HG02870 (cell line): ENCODE results near the gene RIMBP2.
"Not testable (repeated sequence)": the region's sequence is repeated elsewhere in the genome, so short reads cannot be mapped to it uniquely, and the experiment has no call there.

ENCODE experiments used
- ATAC-seq: cut with Tn5 transposase; IDR thresholded peaks from one replicate; pipeline ENCODE4 v1.9.1; 2021; ENCODE audit warnings: mild to moderate bottlenecking, moderate library complexity; ENCODE audit not compliant: unreplicated experiment

RIMBP2 gene

DNA sequence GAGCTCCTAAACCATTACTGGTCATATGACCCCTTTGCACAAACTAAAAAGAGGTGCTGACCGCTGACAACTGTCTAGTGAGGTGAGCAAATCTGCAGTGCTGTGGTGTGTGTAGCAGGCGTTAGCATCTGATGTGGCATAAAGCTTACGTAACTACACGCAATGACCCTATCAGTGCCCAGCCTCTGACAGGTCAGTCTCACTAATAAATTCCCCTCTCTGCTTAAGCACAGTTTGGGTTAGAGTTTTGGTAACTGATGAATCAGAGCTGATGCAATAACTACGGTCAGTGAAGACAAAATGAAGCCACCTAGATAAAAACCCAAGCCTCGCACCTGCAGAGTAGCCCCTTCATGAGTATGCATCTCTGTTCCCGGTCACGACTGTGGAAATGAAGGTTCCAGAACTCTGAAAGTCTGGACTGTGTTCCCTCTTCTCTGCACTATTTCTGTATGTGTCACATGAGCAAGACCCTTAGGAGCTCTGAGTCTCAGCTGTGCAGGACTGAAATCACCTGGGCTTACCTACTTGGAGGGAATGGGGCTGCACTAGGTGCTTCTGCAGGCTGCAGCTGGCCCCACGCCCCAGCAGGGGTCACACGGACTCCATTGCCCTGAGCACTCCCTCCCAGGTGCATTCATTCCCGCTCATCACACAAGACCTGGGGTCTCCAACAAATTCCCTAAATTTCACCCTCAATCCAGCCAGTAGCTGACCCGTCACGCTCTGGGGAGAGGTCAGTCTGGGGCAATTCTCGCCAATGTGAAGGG lies 54.4 kb downstream of the RIMBP2 start:
- no peak for ATAC-seq

DNA sequence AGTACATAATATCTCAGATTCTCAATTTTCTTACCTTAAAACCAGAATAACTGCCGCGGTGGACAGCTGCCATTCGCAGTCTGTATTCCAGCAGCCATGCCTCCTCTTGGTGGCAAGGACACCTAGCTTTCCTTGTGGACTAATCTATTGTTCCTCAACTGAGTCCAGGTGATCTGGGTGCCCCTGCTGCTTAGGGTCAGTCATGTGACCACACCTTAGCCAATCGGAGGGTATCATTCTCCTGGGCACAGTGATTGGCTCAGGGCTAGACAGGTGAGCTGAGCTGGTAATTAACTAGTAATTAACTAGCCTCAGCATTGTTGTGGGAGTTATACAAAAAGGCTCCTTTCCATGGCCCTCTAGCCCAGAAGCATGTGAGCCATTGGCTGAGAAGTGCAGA lies 55.0 kb downstream of the RIMBP2 start:
- ATAC-seq, result no peak

DNA sequence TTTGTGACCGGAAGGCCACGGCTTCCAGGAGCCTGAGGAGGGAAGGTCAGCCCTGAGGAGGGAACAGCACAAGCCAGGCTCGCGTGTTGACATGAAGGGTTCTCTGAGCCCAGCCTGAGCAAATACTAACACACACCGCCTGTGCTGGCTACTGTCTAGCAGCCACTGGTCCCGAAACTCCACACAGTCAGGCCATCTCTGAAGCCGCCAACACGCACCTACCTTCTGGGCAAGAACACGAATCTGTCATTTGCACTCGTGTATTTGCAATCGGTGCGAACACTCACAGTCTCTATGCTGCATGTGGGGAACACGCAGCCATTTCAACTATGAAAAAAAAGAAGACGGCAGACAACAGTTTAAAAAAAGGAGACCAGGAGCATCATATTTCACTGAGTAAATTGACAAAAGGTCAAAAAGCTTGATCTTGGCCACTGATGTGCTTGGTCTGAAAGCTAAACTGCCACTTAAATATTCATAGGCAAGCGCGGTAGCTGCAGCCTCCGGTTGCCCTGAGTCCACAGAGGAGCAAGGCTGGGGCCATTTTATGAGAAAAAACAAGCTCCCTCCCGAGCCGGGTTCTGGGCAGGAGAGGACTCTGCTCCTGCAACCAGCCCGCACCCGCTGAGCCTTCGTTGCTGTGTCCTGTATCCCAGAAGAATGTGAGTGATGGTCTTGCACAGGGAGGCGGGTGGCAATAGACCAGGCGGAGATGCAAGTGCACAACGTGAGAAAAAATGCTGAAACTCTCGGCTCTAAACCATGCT lies 57.8 kb downstream of the RIMBP2 start:
- ATAC-seq, result no peak

DNA sequence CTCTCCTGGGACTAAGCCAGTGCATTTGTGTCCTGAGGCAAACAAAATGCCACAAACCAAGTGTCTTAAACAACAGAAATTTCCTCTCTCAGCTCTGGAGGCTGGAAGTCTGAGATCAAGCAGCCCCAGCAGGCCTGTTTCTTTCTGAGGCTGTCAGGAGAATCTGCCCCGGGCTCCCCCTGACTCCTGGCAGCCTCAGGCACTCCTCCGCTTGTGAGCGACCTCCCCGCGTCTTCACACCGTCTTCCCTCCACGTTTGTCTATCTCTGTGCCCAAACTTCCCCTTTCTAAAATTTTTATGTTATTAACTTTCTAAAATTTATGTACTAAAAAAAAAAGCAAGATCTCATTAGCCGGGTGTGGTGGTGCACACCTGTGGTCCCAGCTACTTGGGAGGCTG lies 59.7 kb downstream of the RIMBP2 start:
- ATAC-seq, result no peak

DNA sequence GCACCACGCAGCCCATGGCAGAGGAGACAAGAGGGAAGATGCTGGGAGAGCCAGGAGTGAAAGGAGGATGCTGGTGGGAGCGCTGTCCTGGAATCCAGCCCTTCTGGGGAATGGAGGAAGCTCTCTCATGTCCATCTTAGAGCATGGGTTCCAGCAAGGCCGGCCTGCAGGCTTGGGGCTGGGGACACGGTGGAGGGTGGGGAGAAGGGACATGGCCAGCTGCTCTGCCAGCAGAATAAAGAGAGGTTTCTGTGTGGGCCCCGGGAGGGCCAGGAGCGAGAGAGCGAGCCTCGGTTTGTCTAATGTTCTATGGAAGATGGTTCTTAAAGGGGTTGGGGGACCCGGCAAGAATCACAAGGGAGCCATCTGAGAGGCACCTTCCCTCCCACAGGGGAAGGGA lies 60.2 kb downstream of the RIMBP2 start:
- ATAC-seq, result no peak

DNA sequence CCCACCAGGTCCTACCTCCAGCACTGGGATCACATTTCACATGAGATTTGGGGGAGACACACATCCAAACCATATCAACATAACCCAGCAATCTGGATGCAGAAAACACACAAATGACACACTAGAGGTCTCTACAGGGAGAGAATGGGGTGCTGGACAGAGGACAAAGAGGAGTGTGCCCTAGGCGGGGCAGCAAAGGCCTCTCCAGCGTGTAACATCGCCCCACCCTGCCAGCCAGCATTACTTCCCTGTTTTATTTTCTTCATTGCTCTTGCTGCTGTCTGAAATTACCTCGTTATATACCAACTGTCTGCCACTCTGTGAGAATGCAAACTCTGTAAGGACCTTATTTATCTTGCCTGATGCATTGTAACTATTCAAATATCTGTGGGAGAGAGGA lies 61.1 kb downstream of the RIMBP2 start:
- ATAC-seq, result no peak

DNA sequence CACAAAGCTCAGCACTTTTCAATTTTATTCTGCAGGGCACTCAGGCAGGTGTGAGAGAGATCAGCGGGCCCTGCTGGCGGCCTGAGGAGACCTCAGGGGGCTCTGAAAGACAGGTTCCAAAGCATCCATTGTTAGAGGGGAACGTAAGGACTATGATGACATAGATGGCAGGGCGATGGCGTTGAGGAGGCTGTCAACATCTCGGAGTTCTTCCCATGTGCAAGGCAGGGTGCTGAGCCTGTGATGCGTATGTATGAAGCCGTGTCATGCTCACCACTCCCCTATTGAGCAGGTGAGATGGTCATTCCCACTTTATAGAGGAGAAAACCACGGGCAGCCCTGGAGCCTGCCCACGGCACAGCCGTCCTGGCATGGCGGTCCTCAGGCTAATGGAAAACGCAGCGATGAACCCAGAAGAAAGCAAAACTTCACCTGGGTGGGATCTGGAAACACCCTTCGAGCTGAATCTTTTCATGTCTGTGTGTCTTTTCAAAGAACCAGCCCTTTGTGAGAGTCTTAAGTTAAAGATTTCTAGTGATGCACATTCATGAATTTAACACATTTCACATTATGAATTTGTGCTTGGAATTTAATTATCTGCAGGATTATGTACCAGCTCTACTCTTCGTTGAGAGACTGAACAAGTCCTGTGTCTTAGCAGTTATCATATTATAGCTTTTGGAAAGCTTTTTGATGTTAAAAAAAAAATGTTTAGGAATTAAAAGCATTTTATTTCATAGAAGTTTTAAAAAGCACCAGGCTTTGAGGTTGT lies 64.7 kb downstream of the RIMBP2 start:
- no peak for ATAC-seq

DNA sequence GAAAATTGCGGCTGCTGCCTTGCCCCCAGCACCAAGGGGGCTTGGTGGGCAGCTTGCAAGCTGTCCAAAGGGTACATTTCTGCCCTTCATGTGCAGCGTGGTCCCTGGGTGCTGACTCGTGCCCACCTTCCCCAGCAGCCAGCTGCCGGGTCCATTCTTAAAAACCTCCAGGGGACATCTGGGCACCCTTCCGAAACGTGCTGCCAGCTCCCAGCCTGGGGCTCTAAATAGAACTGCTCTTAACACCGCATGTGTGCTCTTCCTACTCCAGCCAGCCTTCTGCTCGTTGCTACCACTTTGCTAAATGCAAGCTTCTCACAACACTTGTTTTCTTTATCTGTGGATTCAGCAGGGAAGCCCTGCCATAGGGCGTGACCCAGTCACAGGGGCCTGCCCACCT lies 66.0 kb downstream of the RIMBP2 start:
- ATAC-seq, result no peak

DNA sequence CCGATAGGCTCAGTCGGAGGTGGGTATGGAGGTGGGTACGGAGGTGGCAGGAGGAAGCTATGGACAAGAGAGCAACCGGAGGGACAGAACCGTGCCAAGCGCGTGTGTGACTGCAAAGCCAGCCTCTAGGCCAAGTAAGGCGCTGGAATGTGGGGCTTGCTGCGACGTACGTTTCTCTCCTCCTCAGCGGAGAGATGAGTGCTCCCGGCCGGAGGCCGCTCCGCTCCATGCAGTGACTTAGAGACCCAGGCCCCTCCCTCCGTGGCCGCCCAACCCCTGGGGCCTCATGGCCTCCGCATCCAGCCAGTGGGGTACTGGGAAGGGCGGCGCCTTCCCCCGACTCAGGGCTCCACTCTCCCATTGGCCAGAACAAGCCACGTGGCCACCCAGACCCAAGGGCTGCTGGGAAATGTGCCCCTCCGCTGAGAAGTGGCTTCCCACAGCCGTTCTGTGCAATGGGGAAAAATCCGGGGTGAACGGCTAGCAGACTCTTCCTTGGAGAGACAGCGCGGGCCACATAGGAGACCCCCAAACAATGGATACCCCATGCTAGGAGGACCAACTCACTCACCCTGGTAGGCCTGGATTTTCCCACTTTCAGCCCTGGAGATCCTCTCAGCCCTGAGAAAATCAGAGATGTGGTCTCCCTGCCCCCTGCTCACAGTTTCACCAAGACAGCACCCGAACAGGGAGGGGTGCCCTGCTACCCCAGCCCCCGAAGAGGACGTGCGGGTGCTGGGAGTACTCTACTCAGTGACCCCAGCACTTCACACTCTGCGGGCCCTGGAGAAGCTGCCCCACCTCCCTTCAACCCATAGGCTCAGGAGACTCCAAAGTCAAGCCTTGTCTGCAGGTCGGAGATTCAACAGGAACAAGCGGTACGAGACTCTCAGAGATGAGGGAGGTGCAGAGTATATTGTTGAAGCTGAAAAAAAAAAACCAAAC lies 66.7 kb downstream of the RIMBP2 start:
- no peak for ATAC-seq

DNA sequence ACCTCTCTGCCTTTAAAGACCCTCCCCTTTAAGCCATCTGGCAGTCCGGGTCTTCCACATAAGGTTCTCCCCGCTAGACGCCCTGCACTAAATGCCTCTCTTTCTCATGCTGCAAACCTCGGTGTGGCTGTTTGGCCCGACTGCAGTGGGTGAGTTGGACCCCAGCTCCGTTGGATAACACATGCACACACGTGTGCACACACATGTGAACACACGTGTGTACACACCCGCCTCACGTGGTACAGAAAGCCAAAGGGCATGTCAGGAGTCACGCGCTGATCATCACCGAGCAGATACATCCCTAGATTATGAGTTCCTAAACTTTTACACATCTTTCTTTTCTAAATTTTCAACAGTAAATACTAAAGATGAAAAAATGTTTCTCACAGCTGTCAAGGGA lies 68.3 kb downstream of the RIMBP2 start:
- no peak for ATAC-seq

DNA sequence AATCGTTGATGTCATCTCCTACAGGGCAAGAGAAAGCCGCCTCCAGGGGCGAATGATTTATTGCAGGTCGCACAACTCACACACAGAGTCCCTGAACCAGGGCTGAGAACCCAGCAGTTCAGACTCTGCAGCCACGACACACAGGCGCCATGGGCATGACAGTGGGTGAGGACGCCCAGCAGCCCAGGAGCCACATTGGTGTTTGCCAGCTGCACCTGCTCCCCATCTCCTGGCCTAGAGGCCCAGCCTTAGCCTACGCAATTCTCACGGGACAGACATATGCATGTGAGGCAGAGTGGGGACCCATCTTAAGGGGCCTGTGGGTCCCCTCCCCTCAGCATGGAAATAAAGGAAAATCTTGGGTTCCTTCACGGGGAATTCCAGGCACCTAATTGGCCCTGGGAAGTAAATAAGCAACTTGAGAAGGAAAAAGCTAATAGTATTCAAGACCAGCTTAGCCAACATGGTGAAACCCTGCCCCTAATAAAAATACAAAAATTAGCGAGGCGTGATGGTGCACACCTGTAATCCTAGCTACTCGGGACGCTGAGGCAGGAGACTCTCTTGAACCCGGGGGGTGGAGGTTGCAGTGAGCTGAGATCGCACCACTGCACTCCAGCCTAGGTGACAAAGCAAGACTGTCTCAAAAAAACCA lies 69.3 kb downstream of the RIMBP2 start:
- ATAC-seq, result no peak

DNA sequence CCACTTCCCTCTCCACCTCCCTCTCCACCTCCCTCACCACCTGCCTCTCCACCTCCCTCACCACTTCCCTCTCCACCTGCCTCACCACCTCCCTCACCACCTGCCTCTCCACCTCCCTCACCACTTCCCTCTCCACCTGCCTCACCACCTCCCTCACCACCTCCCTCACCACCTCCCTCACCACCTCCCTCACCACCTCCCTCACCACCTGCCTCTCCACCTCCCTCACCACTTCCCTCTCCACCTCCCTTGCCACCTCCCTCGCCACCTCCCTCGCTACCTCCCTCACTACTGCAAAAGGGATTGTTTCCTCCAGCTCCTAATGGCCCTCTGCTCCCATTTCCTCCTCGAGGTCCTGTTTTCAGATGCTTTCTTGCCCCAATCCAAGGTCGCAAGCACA lies 69.9 kb downstream of the RIMBP2 start:
- ATAC-seq, result not testable (repeated sequence)

DNA sequence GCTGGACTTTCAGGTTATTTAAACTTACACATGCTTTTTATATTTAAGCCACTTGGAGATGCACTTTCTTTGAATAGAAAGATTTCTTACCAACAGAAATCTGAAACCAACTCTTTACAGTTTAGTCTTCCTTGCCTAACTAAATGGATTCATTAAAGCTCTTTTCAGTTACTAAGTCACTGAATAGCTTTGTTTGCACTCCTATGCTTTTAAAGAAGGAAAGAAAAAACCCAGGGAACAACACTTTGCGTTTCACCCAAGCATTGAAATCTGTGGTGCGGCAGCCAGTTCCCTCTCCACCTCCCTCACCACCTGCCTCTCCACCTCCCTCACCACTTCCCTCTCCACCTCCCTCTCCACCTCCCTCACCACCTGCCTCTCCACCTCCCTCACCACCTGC lies 70.3 kb downstream of the RIMBP2 start:
- no peak for ATAC-seq

DNA sequence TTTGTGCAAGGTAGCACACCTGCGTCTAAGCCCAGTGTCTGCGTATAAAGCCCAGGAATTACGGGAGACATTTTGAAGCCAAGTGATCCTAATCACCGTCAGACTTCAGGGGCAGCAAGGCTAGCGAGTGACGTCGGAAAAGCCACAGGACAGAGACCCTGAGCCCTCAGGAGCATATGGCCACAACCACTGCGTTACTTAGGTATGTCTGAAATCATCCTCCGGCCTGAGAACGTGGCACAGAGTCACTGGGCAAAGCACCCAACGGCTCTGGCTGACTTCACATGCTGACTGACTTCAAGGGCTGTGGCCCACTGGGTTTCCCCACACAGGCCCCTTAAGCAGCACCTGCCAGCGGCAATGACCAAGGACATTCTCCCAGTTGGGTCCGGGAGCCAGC lies 71.5 kb downstream of the RIMBP2 start:
- ATAC-seq, result no peak

DNA sequence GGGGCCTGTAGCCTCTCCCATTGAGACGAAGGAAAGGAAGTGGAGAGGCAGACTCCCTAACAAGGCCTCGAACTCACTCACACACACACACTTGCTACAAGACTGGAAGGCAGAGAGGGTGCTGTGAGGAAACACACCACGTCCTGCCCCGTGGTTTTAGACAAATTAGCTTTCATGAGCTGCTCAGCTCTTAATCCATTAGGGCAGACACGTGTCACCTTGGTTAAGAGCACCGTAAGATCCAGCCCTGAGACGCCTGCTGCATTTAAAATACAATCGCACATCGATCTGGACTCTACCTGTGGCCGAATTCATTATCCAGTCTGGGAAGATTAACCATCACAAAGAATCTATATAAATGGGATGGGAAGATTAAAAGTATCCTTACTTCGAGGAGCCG lies 72.0 kb downstream of the RIMBP2 start:
- ATAC-seq, result no peak

DNA sequence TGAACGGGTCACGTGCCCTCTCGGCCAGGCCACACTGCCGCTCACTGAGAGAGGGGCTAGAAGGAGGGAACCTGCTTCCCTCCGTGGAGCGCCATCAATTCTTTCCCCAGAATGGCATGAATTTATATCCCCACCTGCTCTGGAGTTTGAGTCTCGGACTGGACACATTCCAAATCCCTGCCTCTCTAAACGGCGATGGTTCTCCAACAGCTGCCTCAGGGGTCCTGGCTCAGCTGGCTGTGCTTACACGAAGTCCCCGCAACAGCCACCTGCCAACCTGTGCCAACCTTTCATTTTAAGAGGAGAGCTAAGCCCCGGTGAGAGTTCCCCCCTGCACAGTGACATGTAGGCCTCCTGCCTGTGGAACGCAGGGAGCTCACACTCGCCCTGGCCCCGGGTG lies 73.2 kb downstream of the RIMBP2 start:
- ATAC-seq, result no peak

DNA sequence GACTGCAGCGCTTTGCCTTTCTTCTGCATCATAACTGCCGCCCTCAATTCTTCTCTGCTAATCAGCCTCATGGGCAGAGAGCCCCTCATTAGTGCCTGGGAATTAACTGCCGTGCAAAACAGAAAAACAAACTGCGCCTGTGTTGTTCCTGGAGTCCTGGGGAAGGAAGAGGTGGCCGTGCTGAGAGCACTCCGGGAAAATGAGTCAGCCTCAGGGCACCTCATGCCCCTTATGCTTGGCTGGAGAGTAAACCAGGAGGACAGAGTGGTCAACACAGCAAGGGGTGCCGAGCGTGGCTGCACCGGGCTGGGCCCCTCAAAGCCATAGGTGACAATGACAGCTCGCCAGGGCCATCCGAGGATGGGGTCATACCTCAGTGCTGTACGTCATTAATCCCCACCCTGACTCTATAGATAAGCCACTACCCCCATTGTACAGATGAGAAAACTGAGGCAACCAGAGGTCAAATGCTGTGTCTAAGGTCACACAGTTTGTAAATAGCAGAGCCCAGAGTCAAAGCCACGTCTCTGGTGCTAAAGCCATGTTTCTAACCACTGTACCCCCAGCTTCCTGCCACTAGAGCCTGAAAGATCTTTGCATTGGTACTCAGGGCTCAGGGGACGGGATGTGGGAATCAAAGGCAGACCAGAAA lies 74.4 kb downstream of the RIMBP2 start:
- no peak for ATAC-seq

DNA sequence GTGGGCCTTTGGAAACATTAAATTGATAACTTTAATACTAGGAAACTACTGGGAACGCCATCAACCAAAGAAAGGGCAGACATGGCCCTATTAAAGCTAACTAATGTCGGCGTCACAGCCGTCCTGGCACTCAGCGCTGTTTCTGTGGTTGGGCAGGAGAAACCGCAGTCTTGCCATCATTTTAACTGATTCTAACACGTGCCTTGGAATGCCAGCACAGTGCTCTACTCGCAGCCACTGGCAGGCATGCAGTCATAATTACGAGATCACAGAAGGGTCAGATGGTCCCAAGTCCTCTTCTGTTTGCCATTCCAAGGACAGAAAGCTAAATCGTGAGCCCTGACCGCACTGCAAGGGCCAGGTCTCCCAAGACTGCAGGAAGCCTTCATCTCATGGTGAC lies 75.2 kb downstream of the RIMBP2 start:
- ATAC-seq, result no peak

DNA sequence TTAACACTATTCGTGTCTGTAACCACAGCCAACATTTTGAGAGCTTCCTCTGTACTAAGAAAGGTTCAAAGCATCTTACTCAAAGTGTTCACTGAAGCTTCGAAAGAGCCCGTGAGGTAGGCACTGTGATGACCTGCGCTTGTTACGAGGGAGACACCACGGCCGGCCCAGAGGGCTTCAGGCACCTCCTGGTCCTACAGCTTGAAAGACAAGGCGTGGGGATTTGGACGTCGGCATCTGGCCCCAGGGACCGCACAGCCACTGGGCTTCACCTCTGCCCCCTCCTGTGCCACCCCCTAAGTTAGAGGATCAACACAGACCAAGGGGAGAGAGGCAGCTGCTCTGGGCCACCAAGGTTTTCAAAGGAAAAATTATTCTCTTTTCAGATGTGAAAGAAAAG lies 75.6 kb downstream of the RIMBP2 start:
- no peak for ATAC-seq
